ENCODE data around the gene ZDHHC9.

GRCh38 chrX:129808829-129809796, 34.6 kb downstream of the ZDHHC9 start:
- TF ChIP-seq, protein P1, sequence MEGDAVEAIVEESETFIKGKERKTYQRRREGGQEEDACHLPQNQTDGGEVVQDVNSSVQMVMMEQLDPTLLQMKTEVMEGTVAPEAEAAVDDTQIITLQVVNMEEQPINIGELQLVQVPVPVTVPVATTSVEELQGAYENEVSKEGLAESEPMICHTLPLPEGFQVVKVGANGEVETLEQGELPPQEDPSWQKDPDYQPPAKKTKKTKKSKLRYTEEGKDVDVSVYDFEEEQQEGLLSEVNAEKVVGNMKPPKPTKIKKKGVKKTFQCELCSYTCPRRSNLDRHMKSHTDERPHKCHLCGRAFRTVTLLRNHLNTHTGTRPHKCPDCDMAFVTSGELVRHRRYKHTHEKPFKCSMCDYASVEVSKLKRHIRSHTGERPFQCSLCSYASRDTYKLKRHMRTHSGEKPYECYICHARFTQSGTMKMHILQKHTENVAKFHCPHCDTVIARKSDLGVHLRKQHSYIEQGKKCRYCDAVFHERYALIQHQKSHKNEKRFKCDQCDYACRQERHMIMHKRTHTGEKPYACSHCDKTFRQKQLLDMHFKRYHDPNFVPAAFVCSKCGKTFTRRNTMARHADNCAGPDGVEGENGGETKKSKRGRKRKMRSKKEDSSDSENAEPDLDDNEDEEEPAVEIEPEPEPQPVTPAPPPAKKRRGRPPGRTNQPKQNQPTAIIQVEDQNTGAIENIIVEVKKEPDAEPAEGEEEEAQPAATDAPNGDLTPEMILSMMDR (conservative IDR thresholded peaks at IDR 0.05; ENCODE audit: low read depth, low read length): no peak
- no peak for TF ChIP-seq EZH2 (IDR thresholded peaks at IDR 0.05; ENCODE audit: low read length, unreplicated experiment)
- no peak for TF ChIP-seq EZH2phosphoT487 (IDR thresholded peaks at IDR 0.05; ENCODE audit: borderline replicate concordance, low read length)

Measured in PC-3 (cell line).